Measurements from ENCODE around the gene MSI1.

Gene MSI1

DNA sequence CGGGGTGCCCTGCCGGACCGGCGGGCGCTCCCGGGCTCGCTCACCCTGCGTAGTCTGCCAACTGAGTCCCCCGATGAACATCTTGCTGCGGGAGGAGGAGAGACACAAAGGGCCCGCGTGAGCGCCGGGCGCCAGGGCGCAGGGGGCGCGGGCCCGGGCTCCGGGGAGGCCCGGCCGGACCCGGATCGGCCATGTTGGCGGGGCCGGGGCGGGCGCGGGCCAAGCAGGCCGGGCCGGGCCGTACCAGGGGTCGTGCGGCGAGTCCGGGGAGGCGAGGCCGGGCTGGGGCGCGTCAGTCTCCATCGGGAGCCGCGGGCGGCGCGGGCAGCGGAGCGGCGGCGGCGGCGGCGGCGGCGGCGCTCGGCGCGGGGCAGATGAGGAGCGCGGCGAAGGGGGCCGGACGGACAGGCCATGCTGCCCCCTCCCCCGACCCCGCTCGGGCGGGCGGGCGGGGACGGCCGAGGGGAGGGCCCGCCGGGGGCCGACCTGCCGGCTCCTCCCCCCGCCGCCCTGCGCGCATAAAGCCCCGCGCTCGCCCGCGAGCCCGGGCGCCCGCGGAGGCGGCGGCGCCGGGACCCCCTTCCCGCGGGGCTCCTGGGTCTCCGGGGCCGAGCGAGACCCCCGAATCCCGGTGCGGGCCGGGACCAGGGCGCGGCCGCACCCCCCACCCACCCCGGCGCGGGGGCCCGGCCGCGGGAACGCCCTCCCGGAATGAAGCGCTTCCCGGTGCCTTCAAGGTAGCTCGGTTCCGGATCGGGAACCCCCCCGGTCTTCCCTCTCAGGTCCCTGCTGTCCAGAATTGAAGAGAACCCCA lies at the start of gene MSI1:
Gene MSI1 (minus strand): TSS at position 376 of the 814 bp plus-strand sequence. CDS start 73 bp downstream, at position 303.
- no peak for ATAC-seq
- Mint-ChIP-seq H3K9me3 (no peaks in the 10 kb centered on the region), H3K4me3 (peak within 1 kb of the TSS; percentile 59), H3K27ac (no peak within 1 kb of the TSS), H3K36me3 (ENCODE audit: low read depth) (no peaks in the 10 kb centered on the region), H3K27me3 (peaks cover 75% of the 10 kb centered on the region), H3K4me1 (peaks cover 17% of the 10 kb centered on the region)
- DNase-seq, result no peak

DNA sequence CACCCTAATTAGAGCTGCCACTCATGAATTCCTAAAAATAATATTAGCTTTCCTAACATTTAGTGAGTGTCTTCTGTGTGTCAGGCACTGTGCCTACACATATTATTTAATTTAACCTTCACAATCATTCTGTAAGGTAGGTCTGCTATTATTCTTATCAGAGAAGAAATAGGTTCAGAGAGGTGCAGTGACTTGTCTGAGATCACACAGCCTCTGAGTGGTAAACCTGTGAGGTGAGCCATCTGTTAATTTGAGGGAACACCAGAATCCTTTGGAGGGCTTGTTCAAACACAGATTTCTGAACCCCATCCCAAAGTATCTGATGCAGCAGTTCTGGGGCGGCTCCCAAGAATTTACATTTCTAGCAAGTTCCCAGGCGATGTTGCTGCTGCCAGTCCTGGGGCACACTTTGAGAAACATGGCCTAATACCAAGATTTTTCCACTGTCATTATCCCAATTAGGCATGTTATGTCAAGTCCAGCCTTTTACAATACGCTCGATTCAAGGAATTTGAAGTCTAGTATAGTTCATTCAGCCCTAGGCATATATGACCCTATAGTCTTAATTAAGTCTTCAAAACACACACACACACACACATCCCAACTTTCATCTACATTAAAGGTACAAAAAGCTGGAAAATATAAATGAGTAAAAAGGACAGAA lies 49.1 kb upstream of the MSI1 start:
- ATAC-seq (no peak), DNase-seq (no peak)
- Mint-ChIP-seq H3K4me1 (no peaks in the 10 kb centered on the region), H3K4me3 (no peak overlapping the region), H3K27me3 (no peaks in the 10 kb centered on the region), H3K36me3 (ENCODE audit: low read depth) (no peaks in the 10 kb centered on the region), H3K27ac (no peak overlapping the region), H3K9me3 (no peaks in the 10 kb centered on the region)

DNA sequence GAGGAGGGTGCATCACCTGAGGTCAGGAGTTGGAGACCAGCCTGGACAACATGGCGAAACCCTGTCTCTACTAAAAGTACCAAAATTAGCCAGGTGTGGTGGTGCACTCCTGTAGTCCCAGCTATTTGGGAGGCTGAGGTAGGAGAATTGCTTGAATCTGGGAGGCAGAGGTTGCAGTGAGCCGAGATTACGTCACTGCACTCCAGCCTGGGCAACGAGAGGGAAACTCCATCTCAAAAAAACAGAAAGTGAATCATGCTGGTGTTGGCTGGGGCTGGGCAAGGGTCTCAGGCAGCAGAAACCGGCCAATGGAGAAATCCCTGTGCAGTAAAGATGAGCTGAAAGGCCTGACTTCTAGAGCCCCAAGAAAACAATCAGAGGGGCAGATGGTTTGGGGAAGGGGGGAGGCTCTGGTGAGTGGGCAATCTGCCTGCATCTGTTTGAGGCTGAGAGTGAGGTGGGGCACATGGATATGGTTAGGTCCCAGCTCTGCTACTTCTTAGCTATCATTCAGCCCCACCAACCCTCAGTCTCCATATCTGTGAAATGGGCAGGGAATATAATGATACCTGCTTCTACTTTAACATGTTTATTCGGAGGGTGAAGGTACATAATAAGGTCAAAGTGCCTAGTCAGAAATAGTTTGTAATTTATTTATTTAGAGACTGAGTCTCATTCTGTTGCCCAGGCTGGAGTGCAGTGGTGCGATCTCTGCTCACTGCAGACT lies 47.7 kb upstream of the MSI1 start:
- DNase-seq, result no peak
- Mint-ChIP-seq H3K4me1 (no peaks in the 10 kb centered on the region), H3K9me3 (no peaks in the 10 kb centered on the region), H3K4me3 (no peak overlapping the region), H3K36me3 (ENCODE audit: low read depth) (no peaks in the 10 kb centered on the region), H3K27ac (no peak overlapping the region), H3K27me3 (no peaks in the 10 kb centered on the region)
- ATAC-seq, result no peak

DNA sequence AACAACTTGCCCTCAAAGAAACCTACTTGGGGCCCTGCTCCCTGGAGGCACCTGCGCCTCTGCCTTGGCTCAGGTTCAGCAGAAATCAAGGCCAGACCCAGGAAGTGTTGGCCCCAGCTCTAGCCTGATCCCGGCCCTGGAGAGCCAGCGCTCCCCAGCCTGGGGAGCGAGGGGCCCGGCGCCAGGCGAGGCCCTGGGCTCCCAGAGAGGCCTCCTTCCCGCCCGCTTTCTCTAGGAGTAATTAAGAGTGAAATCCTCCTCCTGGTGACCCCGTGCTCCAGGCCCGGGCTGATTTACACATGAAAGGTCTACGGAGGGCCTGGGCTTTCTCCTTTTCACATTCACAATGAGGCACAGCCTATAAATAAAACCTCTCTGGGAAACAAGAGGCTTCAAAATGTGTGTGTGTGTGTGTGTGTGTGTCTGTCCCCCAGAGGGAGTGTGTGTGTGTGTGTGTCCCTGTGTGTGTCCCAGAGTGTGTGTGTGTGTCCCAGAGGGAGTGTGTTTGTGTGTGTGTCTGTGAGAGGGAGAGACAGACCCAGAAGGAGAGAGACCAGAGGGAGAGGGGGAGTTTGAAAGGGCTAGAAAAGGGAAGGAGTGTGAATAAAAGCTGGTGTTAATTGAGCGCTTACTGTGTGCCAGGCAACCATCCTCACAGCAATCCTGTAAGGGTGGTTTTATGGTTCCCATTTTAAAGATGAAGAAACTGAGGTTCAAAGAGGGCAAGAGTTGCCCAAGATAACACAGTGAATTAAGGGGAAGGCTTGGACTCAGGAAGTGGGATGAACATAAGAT lies 45.1 kb upstream of the MSI1 start:
- DNase-seq (no peak), ATAC-seq (no peak)
- H3K9me3 Mint-ChIP-seq, result no peaks in the 10 kb centered on the region
- H3K36me3 Mint-ChIP-seq (ENCODE audit: low read depth), result no peaks in the 10 kb centered on the region
- H3K27ac Mint-ChIP-seq, result no peak overlapping the region
- no peak overlapping the region for H3K4me3 Mint-ChIP-seq
- no peaks in the 10 kb centered on the region for H3K4me1 Mint-ChIP-seq
- no peaks in the 10 kb centered on the region for H3K27me3 Mint-ChIP-seq

DNA sequence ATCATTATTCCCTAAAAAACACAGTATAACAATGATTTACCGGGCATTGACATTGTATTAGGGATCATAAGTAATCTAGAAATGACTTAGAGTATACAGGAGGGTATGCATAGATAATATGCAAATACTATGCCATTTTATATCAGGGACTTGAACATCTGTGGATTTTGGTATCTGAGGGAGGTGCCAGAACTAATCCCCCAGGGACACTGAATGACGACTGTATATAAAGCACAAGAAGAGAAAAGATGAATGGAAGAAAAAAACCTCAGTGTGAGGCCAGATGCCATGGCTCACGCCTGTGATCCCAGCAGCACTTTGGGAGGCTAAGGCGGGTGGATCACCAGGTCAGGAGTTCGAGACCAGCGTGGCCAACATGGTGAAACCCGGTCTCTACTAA lies 43.5 kb upstream of the MSI1 start:
- Mint-ChIP-seq H3K27me3 (no peaks in the 10 kb centered on the region), H3K36me3 (ENCODE audit: low read depth) (no peaks in the 10 kb centered on the region), H3K27ac (no peak overlapping the region), H3K4me1 (no peaks in the 10 kb centered on the region), H3K9me3 (no peaks in the 10 kb centered on the region), H3K4me3 (no peak overlapping the region)
- no peak for ATAC-seq
- DNase-seq, result no peak

DNA sequence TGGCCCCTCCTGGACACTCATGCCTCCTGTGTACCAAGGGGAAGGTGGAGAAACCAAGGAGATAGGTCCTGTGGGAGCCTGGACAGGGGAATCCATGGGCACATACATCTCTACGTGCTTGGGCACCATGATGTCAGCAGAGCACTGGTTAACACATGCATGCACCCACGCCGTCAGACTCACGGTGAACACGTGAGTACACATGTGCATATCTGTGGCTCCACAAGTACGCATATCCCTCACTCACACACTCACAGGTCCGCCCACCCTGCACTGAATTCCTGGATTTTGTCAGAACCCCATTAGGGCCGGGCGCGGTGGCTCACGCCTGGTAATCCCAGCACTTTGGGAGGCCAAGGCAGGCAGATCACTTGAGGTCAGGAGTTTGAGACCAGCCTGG lies 39.8 kb upstream of the MSI1 start:
- Mint-ChIP-seq H3K36me3 (ENCODE audit: low read depth) (no peaks in the 10 kb centered on the region), H3K9me3 (no peaks in the 10 kb centered on the region), H3K27ac (no peak overlapping the region), H3K27me3 (no peaks in the 10 kb centered on the region), H3K4me3 (no peak overlapping the region), H3K4me1 (no peaks in the 10 kb centered on the region)
- DNase-seq (no peak), ATAC-seq (no peak)

DNA sequence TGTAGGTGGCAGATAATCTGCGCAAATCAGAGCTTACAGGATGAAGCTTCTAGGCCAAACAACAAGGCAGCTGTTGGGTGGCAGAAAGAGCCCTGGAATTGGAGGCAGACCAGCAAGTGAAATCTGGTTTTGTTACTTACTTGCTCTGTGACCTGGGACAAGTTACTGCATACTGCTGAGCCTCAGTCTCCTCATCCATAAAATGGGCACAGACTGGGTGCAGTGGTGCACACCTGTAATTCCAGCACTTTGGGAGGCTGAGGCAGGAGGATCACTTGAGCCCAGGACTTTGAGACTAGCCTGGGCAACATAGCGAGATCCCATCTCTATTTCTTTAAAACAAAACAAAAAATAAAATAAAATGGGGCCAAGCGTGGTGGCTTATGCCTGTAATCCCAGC lies 37.6 kb upstream of the MSI1 start:
- no peak overlapping the region for H3K27ac Mint-ChIP-seq
- ATAC-seq, result no peak
- no peaks in the 10 kb centered on the region for H3K4me1 Mint-ChIP-seq
- H3K9me3 Mint-ChIP-seq, result no peaks in the 10 kb centered on the region
- H3K27me3 Mint-ChIP-seq, result peaks cover 5% of the 10 kb centered on the region
- no peak for DNase-seq
- H3K36me3 Mint-ChIP-seq (ENCODE audit: low read depth), result no peaks in the 10 kb centered on the region
- no peak overlapping the region for H3K4me3 Mint-ChIP-seq

DNA sequence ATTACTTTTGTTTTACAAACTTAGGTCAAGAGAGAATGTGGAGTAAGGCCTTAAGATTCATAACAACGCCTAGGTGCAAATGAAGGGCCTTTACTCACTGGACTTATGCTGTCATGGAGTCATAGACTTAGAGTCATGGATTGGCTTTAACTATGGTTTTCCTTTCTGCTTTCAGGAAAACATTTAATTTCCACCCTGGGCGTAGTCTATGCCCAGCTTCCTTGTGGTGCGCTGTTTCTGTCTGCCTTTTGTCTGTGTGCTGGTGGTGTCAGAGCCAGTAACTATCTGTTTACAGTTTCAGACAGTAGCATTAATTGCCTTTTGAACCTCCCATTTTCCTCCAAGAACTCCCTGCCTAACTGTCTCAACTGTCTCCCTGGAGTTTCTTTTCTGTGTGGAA lies 37.1 kb upstream of the MSI1 start:
- no peak overlapping the region for H3K27ac Mint-ChIP-seq

DNA sequence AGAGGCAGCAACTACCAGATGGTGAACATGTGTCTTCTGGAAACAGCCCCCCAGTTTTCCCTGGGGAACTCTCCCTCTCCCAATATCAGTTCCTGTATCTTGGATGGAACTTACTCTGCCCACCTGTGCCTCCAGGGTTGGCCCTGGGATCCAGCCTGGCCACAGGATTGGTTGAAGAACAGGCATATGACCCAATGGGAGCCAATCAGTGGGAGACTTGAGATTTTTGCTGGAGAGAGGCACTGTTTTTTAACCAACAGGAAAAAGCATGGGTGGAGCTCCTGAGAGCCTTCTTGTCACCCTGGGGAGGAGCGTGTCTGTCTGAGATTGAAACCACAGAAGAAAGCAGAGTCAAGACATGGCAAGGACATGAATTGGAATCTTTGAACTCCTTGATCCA lies 35.3 kb upstream of the MSI1 start:
- H3K9me3 Mint-ChIP-seq, result no peaks in the 10 kb centered on the region
- no peaks in the 10 kb centered on the region for H3K36me3 Mint-ChIP-seq (ENCODE audit: low read depth)
- no peak overlapping the region for H3K4me3 Mint-ChIP-seq
- ATAC-seq (no peak), DNase-seq (no peak)
- peaks cover 6% of the 10 kb centered on the region for H3K4me1 Mint-ChIP-seq
- H3K27ac Mint-ChIP-seq, result no peak overlapping the region
- peaks cover 9% of the 10 kb centered on the region for H3K27me3 Mint-ChIP-seq

More for the DNA sequence above, 37.1 kb upstream of the MSI1 start:
- DNase-seq (no peak), ATAC-seq (no peak)
- Mint-ChIP-seq H3K9me3 (no peaks in the 10 kb centered on the region), H3K27me3 (peaks cover 5% of the 10 kb centered on the region), H3K4me3 (no peak overlapping the region), H3K4me1 (no peaks in the 10 kb centered on the region), H3K36me3 (ENCODE audit: low read depth) (no peaks in the 10 kb centered on the region)

DNA sequence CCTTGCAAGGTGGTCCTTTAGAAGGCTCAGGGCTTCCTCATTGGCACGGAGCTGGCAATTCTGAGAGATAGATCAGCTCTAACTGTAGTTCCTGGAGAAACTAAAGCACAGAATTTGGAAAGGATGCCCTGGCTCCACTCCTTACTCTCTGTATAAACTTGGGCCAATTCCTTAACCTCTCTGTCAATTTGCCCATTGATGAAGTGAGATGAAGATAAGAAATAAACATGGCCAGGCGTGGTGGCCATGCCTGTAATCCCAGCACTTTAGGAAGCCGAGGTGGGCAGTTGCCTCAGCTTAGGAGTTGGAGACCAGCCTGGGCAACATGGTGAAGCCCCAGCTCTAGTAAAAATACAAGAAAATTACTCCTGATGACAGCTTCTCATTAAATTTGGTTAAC lies 34.9 kb upstream of the MSI1 start:
- no peak overlapping the region for H3K4me3 Mint-ChIP-seq
- no peak overlapping the region for H3K27ac Mint-ChIP-seq
- DNase-seq (no peak), ATAC-seq (no peak)
- no peaks in the 10 kb centered on the region for H3K36me3 Mint-ChIP-seq (ENCODE audit: low read depth)
- peaks cover 9% of the 10 kb centered on the region for H3K27me3 Mint-ChIP-seq
- H3K4me1 Mint-ChIP-seq, result peaks cover 9% of the 10 kb centered on the region
- no peaks in the 10 kb centered on the region for H3K9me3 Mint-ChIP-seq

DNA sequence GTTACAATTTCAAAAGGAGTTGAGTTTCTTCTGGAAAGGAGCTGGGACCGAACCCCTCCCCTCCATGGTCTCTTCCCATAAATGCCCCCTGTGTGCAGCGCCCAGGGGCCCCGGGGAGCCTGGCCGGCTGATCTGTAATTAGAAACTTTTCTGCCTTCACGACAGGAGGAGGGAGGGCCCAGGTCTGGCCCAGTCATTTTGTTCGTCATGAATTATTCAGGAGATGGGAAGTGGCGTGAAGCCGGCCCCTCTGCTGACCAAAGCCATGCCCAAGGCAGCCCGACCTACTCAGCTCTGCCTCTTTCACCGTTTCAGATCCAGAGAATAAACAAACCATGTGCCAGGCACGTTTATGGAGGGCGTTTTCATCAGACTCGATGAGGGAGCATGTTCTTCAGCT lies 33.3 kb upstream of the MSI1 start:
- peaks cover 14% of the 10 kb centered on the region for H3K27me3 Mint-ChIP-seq
- peaks cover 9% of the 10 kb centered on the region for H3K4me1 Mint-ChIP-seq
- ATAC-seq (no peak), DNase-seq (no peak)
- H3K9me3 Mint-ChIP-seq, result no peaks in the 10 kb centered on the region
- no peaks in the 10 kb centered on the region for H3K36me3 Mint-ChIP-seq (ENCODE audit: low read depth)
- no peak overlapping the region for H3K27ac Mint-ChIP-seq
- H3K4me3 Mint-ChIP-seq, result no peak overlapping the region

DNA sequence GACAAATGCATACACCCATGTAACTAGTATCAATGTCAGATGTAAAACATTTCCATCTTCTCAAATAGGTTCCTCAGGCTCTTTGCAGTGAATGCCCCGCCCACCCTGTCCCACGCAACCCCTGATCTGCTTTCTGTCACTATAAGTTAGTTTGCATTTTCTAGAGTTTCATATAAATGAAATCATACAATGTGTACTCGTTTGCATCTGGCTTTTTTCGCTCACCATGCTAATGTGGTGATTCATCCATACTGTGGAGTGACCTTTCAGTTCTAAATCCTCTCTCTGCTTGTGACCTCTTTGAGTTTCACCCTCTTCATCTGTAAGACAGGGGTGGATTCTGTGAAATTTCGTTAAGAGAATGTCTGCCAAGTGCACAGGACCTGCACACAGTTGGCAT lies 30.6 kb upstream of the MSI1 start:
- no peaks in the 10 kb centered on the region for H3K36me3 Mint-ChIP-seq (ENCODE audit: low read depth)
- H3K4me3 Mint-ChIP-seq, result no peak overlapping the region
- no peak overlapping the region for H3K27ac Mint-ChIP-seq
- H3K4me1 Mint-ChIP-seq, result peaks cover 9% of the 10 kb centered on the region
- DNase-seq (peak; percentile 7), ATAC-seq (peak; percentile 88)
- H3K27me3 Mint-ChIP-seq, result peaks cover 25% of the 10 kb centered on the region
- no peaks in the 10 kb centered on the region for H3K9me3 Mint-ChIP-seq

DNA sequence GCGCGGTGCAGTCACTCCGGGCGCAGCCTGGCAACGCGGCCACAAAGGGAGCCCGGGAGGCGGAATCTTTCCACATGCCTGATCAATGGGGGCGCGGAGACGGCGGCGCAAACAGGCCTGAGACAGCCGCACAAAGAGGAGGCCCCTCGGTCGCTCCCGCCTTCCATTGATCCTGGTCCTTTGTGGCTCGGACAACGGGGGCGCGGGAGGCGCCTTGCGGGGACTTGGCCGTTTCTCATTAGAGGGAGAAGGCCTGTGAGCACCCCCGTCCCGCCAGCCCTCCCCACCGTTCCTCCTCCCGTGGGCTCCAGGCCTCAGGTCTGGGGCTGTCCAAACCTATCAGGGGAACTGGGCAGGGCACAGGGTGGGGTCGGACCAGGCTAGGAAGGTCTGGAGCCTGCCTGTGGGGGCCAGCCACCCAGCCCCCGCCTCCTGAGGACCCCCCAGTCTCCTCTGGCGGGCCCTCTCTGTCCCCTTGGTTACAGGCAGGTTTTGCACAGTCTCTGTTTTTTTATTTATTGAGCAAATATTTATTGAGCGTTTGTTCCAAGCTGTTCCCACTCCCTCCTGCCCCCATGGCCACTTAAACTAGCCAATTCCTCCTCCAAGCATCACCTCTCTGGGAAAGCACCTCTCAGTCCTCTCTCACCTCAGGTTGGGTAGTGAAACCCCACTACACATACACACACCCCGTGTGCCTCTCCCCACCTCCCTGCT lies 29.0 kb upstream of the MSI1 start:
- Mint-ChIP-seq H3K4me1 (peaks cover 9% of the 10 kb centered on the region), H3K9me3 (no peaks in the 10 kb centered on the region), H3K4me3 (no peak overlapping the region), H3K27me3 (peaks cover 28% of the 10 kb centered on the region), H3K27ac (no peak overlapping the region), H3K36me3 (ENCODE audit: low read depth) (no peaks in the 10 kb centered on the region)
- ATAC-seq (no peak), DNase-seq (no peak)
